GM21529 (cell line): ENCODE data around the gene CHRFAM7A.
"Not testable (repeated sequence)": the region's sequence is repeated elsewhere in the genome, so short reads cannot be mapped to it uniquely, and the experiment has no call there.

Experiments
- ATAC-seq: cut with Tn5 transposase; IDR thresholded peaks from one replicate; pipeline ENCODE4 v1.9.1; 2021; ENCODE audit not compliant: unreplicated experiment

Gene CHRFAM7A

DNA sequence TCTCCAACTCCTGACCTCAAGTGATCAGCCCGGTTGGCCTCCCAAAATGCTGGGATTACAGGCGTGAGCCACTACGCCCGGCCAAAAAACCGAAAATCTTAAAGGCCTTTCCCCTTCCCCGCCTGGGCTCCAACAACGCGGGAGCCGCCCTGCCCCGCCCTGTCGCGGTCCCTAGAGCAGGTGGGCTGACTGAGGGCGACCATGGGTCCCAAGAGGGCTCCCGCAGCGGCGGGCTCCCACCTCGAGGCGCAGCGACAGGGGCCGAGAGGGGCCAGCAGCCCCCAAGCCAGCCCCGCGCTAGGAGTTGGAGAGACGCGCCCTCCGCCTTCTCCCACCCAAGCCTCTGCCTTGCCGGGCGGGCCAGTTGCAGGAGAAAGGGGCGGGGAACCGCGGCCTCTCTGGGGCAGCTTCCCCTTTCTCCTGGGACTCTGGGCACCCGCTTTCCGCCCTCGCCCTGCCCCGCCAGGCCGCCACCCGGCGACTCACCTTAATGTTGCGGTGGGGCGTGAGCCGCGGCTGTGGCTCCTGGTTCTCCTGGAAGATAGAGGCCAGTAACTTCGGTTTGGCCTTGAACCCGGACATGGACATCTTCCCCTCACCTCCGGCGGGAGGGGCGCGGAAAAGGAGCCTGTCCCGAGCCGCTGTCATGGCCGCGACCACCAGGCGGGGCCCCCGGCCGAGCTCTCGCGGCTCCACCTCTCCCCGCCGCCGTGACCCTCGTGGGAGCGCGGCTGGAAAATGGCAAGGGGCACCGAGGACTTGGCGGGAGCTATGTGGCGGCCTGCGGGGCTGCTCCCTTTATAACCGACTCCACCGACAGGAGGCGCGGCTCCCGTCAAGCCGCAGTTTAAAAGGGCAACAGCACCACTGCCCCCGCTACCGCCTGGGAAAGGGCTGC is at the start of gene CHRFAM7A:
TSS of gene CHRFAM7A (minus strand) at position 775 of the 898 bp plus-strand sequence. CDS start 10,189 bp downstream, outside the sequence.
- not testable (repeated sequence) for ATAC-seq

DNA sequence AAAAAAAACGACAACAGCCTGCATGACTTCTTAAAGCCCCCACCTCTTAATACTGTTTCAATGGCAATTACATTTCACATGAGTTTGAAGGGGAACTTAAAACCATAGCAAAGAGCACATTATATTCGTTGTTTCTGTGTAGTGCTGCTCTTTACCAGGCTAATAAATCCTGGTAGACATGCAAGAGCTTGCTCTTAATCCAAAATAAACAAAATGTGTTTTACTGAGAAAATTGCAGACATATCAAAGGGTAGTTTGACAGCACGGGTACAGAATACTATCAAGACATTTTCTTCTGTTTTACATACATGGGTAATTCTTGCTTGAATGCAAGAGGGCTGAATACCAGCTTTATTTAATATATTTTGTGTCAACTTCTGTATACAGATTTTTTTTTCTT is 45.0 kb upstream of the CHRFAM7A start:
- ATAC-seq, result not testable (repeated sequence)

DNA sequence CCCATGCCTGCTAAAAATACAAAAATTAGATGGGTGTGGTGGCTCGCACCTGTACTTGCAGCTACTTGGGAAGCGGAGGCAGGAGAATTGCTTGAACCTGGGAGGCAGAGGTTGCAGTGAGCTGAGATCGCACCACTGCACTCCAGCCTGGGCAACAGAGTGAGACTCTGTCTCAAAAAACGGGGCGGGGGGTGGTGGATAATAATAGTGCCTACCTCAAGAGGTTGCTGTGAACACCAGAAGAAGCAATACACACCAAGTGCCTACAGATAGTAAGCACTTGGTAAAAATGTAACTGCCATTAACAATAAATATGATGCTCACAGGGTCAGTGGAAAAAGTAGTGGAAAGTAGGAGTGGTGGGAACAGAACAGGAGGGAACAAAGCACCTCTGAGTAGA is 42.5 kb upstream of the CHRFAM7A start:
- not testable (repeated sequence) for ATAC-seq

DNA sequence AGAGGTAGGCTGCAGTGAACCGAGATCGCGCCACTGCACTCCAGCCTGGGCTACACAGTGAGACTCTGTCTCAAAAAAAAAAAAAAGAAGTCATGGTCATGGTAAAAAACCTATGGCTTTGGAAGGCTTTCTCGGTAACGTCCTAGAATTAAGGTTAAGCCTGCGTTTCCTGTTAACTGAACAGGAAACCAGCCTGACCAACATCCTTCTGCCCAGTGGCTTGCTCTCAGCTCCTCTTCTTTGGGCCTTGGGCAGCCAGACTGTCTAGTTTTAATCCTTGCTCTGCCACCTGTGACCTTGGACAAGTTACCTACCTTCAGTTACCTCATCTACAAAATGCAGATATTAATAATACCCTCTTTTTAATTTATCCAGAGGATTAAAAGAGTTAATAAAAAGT is 27.4 kb upstream of the CHRFAM7A start:
- ATAC-seq, result not testable (repeated sequence)

DNA sequence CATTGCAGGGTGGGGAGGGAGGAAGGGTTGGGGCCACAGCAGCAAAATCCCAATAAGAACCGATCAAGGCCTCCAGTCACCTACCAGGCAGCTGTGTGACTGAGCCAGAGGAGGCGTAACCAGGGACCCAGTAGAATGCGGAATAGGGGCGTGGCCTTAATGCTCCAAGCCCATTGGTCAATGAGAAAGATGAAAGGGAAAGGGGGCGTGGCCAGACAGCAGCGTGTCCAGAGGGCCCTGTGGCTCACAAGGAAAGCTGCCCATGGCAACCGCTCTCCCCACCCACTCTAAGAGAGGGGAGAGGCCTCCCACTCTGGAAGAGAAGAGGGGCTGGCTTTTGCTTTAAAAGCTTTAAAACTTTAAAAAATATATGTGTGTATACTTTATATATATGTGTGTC is 20.8 kb upstream of the CHRFAM7A start, which contains the start of gene GOLGA8R:
TSS of gene GOLGA8R (minus strand) at position 101 of the 400 bp plus-strand sequence. CDS start at position 3, 98 bp downstream.
- ATAC-seq, result not testable (repeated sequence)

DNA sequence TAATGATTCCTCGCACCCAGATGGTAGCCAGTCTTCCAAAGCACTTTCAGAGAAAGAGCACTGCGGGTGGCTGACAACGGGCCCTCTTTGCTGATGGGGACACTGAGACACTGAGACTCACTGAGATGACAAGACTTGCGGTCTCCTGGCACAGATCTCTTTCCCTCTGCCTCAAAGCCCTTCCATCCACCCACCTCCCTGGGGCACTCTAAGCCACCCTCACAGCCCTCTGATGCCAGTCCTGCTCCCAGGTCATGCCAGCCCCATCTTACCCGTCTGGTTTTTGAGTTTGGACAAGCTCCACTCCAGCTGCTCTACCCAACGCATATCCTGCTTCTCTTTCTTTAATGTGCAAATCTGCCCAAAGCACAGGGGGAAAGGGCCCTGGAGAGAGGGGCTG is 14.3 kb upstream of the CHRFAM7A start:
- ATAC-seq, result not testable (repeated sequence)

DNA sequence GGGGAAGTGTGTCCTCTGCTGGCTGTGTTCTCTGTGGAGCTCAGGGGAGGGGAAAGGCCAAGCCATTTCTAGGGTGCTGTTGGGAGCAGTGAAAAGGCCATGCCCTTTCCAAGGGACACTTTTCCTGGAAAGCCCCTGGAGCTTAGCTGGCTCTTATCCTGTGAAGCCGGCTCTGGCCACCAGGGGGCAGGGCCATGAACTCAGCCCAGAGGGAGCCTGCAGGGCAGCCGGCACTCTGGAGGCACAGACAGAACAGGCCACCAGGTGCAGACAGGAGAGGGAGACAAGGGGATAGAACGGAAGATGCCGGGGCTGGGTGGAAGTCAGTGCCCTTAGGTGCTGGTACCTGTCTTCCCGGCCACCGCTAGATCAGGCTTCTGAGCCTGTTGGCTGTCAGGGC is 5.6 kb upstream of the CHRFAM7A start:
- ATAC-seq, result not testable (repeated sequence)

DNA sequence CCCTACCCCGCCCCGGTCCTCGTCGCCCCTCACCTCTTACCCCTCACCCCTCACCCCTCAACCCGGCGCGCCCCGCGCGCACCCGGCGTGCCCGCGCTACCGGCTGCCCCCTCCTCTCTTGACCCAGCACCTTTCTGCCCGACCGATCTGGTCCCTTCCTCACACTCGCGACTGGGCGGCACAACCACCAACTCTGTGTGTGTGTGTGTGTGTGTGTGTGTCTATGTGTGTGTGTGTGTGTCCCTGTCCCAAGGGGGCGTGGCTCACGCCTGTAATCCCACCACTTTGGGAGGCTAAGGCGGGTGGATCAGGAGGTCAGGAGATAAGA is 288 bp upstream of the CHRFAM7A start:
- ATAC-seq, result not testable (repeated sequence)

DNA sequence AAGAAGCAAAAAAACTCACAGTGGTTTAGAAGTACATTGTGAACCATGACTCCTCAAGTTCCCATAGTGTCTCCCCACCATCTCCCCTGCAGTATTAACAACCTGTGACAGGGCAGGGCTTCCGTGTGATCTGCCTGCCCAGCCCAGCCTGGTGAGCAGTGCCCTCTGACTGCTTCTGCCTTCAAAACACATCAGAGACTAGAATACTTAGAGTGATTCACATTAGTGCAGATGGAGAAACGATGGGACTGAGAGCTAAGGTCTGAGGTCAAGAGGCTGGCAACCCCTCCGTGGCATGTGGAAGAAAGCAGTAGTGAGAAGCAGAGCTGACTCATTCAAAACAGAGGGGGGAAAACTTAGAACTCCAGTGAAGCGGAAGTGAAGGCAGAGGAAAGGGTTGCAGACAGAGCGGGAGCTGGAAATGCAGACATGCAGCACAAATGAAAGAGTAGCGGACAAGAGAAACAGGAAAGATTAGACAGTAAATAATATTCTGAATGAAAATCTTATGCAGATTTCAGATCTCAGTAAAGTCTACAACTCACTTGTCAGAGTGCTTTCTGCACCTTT is 6.9 kb downstream of the CHRFAM7A start:
- not testable (repeated sequence) for ATAC-seq

DNA sequence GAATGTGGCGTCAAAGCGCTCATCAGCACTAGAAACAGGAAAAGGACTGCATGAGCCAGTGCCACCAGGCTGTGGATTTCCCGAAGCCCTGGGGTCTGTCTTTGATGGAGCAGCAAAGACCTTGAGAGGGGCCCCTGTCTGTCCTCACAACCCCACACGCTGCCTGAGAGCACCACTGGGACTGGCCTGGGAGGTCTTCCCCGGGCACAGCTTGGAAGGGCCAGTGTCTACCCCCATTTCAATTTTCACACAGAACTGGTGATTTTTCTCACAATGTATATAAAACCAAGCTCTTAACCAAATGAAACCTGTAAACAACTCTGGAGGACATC is 16.3 kb downstream of the CHRFAM7A start:
- ATAC-seq, result not testable (repeated sequence)

DNA sequence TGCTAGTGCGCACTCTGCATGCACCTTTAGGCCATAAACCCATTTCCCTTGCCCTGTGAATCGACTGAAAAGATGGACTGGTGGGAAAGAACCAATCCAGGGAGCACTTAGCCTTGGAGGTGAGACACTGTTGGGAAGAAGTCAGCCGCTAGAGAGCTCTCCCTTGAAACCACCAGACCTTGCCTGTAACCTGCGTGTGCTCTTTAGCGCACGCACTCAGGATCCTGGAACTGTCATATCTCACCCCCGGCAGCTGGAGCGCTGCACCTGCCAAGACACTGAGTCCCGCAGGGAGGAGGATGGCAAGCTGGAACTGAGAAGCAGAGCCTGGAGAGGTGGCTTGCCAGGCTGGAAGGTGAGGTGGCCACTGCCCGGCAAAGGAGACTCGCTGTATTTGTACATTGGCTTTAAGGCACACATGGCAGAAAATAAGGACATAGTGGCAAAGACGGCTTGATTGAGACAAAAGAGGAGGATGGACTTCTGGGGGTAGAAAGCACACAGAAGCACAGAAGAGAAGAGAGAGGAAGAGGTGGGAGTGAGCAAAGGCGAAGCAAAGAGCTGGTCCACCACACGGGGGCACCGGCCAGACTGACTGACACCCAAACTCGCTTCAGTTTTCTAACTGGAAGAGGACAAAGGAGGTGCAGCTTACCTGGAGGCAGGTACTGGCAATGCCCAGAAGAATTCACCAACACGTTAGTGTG is 16.8 kb downstream of the CHRFAM7A start:
- not testable (repeated sequence) for ATAC-seq

DNA sequence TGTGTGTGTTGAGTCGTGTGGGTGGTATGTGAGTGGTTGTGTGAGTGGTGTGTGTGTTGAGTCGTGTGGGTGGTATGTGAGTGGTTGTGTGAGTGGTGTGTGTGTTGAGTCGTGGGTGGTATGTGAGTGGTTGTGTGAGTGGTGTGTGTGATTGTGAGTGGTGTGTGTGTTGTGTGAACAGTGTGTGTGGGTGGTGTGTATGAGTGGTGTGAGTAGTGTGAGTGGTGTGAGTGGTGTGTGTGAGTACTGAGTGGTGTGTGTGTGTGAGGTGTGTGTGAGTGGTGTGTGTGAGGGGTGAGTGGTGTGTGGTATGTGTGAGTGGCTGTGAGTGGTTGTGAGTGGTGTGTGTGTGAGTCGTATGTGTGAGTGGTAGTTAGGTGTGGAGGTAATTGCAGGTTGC is 17.5 kb downstream of the CHRFAM7A start:
- ATAC-seq, result not testable (repeated sequence)

DNA sequence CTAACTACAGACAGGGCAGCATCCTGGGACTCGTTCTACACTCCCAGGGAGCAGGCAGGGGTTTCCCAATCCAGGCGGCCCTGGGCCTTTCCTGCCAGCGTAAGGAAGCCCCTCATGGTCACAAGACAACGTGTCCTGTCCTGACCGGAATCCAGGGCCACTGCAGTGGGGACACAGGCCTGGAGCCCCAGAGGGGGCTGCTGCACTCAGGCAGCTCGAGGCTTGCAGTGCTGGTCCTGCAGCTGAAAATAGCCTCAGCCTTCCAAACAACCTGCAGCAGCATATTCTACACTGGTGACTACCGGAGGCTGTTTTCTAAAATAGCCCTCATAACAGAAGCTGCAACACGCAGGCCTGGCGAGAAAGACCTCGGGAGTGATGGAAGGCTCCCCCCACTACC is 18.5 kb downstream of the CHRFAM7A start:
- ATAC-seq, result not testable (repeated sequence)

DNA sequence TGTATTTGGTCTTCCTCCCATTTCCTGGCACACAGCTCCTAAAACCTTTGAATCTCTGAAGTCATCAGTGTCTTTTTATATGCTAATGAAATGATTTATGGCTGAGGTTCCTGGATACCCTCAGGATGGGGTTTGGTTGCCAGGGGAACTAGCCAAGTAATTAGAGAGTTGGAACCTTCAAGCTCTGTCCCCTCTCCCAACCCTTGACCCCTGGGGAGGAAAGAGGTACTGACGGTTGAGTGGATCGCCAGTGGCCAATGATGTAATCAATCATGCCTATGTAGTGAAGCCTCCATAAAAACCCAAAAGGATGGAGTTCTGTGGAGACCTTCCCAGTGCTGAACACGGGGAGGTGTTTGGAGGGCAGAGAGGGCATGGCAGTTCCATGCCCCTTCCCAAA is 25.1 kb downstream of the CHRFAM7A start:
- ATAC-seq, result not testable (repeated sequence)

DNA sequence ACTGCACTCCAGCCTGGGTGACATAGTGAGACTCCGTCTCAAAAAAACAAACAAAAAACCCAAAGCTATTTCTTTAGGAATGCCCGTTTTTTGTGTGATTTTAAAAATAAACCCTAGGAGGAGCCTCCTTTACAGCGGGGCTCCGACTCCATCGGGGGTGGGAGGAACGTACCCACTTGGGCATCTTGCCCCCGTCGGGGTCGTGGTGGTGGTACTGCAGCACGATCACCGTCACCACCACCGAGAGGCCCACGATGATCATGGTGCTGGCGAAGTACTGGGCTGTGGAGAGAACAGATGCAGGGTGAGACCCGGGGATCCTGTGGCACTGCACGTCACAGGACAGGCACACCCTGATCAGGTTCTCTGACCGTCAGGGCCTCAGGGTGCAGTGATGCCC is 26.1 kb downstream of the CHRFAM7A start:
- ATAC-seq, result not testable (repeated sequence)

DNA sequence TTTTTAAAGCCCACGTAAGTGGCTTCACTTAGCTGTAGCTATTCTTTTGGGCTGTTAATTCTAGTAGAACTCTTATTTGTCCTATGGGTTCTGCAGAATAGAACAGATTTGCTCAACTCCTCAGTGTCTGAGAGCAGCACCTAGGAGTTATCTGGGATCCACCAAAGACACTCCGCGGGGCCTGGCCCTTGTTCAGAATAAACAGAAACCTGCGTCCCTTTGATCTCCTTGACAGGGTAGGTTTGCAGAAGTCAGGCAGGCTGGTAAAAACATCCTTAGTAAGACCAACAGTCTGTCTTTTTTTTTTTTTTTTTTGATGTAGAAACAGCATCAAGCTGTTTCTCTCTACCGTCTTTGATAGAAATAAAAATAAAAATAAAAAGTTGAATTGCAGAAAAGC is 31.9 kb downstream of the CHRFAM7A start:
- ATAC-seq, result not testable (repeated sequence)

DNA sequence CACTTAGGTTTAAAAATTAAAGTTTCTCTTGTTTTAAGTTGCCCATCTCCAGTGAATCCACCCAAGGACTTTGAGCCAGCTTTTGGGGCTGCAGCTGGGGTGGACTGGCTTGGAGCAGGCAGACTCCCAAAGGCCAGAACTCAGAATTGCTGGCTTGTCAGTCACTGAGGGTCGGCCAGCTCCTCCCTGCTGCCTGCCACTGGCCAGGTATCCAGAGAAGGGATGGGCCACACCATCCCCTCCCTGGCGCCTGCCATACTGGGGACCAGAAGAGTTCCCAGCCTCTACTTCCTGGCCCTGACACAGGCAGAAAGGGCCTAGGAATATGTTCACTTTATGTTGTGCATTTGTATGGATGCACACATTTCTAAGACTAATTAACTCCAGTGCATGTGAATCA is 32.4 kb downstream of the CHRFAM7A start:
- ATAC-seq, result not testable (repeated sequence)

DNA sequence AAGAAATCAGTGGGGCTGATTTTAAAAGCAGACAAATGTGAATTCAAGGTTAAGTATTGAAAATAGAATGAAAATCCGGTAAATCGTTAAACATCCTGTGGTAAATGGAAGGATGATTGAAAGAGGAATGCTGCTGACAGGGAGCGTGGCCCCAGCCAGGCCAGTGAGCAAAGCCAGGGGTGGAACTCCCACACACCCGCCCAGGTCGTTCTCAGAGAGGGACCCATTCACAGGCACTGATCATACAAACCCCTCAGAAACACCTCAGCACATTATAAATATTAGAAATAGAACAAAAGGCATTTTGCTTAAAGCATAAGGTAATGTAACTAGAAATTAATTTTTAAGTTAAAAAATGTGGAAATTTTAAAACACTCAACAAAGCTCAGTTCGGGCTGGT is 38.3 kb downstream of the CHRFAM7A start:
- ATAC-seq, result not testable (repeated sequence)

DNA sequence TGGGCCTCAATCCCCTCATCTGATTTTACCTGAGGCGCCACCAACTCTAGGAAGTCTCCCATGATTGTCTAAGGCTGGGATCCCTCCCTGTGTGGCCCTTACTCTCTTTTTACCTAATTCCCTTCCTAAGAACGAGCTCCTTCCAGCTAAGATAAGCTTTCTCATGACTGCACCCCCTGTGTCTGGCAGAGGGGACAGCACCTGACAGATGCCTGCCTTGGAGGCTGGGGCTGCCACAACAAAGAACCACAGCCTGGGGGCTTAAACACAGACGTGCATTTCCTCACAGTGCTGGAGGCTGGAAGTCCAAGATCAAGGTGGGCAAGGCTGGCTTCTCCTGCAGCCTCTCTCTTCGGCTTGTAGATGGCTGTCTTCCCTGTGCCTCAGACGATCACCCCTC is 43.5 kb downstream of the CHRFAM7A start:
- not testable (repeated sequence) for ATAC-seq

DNA sequence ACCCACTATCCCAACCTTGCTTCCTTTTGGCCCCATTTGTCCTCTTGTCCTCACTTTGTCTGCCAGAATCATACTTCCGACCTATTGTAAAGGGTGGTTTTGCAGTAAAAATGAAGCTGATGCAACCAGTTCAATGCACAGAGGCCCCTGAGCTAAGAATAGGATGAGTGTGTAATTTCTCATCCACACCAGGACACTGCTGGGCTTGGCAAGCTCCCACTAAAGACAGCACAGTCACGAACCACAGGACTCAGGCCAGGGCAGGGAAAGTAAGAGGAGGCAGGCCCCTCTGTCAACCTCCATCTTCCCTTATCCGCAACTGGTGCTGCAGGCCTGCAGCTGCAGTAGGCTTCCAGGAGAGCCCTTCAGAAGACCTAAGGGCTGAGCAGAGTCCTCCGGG is 56.8 kb downstream of the CHRFAM7A start:
- not testable (repeated sequence) for ATAC-seq

DNA sequence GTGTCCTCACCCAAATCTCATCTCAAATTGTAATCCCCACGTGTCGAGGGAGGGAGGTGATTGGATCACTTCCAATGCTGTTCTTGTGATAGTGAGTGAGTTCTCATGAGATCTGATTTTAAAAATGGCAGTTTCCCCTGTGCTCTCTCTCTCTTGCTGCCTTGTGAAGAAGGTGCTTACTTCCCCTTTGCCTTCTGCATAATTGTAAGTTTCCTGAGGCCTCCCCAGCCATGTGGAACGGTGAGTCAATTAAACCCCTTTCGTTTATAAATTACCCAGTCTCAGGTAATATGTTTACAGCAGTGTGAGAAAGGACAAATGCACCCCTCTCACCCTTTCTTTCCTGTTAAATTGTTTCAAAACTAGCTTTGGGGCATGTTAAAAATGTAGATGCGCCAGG is 59.2 kb downstream of the CHRFAM7A start:
- ATAC-seq, result peak; percentile 69

DNA sequence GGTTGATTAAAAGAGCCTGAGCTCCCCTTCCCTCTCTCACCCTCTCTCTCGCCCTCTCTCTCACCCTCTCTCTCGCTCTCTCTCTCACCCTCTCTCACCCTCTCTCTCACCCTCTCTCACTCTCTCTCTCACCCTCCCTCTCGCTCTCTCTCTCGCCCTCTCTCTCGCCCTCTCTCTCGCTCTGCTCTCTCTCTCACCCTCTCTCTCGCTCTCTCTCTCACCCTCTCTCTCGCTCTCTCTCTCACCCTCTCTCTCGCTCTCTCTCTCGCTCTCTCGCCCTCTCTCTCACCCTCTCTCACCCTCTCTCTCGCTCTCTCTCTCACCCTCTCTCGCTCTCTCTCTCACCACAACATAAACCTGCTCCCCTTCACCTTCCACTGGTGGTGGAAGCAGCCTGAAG is 67.2 kb downstream of the CHRFAM7A start:
- not testable (repeated sequence) for ATAC-seq
